ENCODE data around the gene ANTXR2.

GRCh38 chr4:79948739-79949138, 124.3 kb downstream of the ANTXR2 start:
- TF ChIP-seq CTCF (conservative IDR thresholded peaks at IDR 0.05 in 1 of 2, IDR thresholded peaks at IDR 0.05 in 1 of 2; ENCODE audit: low read depth in 1 of 2, low read length in 2 of 2) (no peak), EZH2 (IDR thresholded peaks at IDR 0.05; ENCODE audit: low read length, missing control alignments) (no peak)

All from fibroblast of lung (primary cell).